Adrenal gland (tissue), 12 donors: ENCODE measurements around the gene NCOA6. TPM values are rescaled to one million over a fixed set of nuclear protein-coding genes. Genes with fewer than 3 reads are reported as not detected.

ENCODE experiments used
- DNase-seq, 7 donors: peaks; one replicate each; pipeline ENCODE4 v3.0.0-alpha.2; 2019 to 2020
- H3K27ac ChIP-seq, 5 donors: fragments of 200-600 bp; sonication (generic) in 4 of 5; 1 replicate in 3 of 5; 2 replicates in 2 of 5; pipeline versions ENCODE4 v1.5.1 to v1.8.0; 2016 to 2020; ENCODE audit warnings: mild to moderate bottlenecking in 1 of 5
- H3K27me3 ChIP-seq: fragments of 200-600 bp; 2 replicates; pipeline ENCODE4 v1.8.0; 2021
- H3K36me3 ChIP-seq, 2 donors: fragments of 200-600 bp; replicated peaks in 1 of 2; 1 replicate in 1 of 2; 2 replicates in 1 of 2; pipeline versions ENCODE4 v1.5.1 to v1.8.0; 2018 to 2022
- H3K4me1 ChIP-seq, 2 donors: fragments of 200-600 bp; replicated peaks in 1 of 2; 1 replicate in 1 of 2; 2 replicates in 1 of 2; pipeline versions ENCODE4 v1.5.1 to v1.8.0; 2018 to 2021
- H3K4me3 ChIP-seq, 4 donors: fragments of 200-600 bp; sonication (generic) in 3 of 4; one replicate each; pipeline ENCODE4 v1.5.1; 2016 to 2018
- H3K9me3 ChIP-seq, 3 donors: fragments of 200-600 bp; sonication (generic) in 1 of 3; replicated peaks in 1 of 3; 1 replicate in 2 of 3; 2 replicates in 1 of 3; pipeline versions ENCODE4 v1.5.1 to v1.8.0; 2016 to 2021
- POLR2A ChIP-seq, 2 donors: fragments of 450-650 bp; IDR thresholded peaks; one replicate each; pipeline ENCODE4 v1.6.1; 2017; ENCODE audit warnings: antibody characterized with exemption in 2 of 2, mild to moderate bottlenecking in 2 of 2, moderate library complexity in 1 of 2
- WGBS, 4 donors: extraction: QIAGEN DNeasy Blood & Tissue Kit in 2 of 4; methylation state at CpG; one replicate each; pipeline versions ENCODE4 v1.1.5 to v1.1.7; 2013 to 2017; 5-methylcytosine and 5-hydroxymethylcytosine counted together
- intact Hi-C, 2 donors: fragments of 100-400 bp; cut with DNase I; formaldehyde crosslinking; loops; one replicate each; pipeline versions ENCODE4 v1.14.1 to v1.15.0; 2022 to 2023
- polyA plus RNA-seq, 3 donors: library from polyadenylated mRNA; stranded (reverse); fragments of 200-250 nt in 2 of 3; fragments of 350-450 nt in 1 of 3; fragmentation: Illumina TruSeq in 1 of 3; extraction: RNeasy Lipid Tissue Mini Kit (QIAGEN cat#74804) in 1 of 3; gene quantifications; one replicate each; pipeline ENCODE4 v1.2.3, GENCODE V29; 2013 to 2014
- total RNA-seq, 9 donors: library from RNA; depleted of rRNA in 4 of 9; stranded (reverse); fragments of >200 nt in 4 of 9; fragments of 120-200 nt in 1 of 9; fragmentation: NEBNext Ultra II Directional in 1 of 9; extraction: Animal tissue kit (Norgen Biotek cat#: 25700) in 1 of 9; gene quantifications; one replicate each; pipeline versions ENCODE4 v1.1.0 to v1.2.4, GENCODE V29; 2013 to 2023
- TF ChIP-seq, protein P1 (sequence below), 6 experiments: fragments of 450-650 bp in 4 of 6; fragments of 200-600 bp in 2 of 6; sonication (generic) in 1 of 6; IDR thresholded peaks; 1 replicate in 5 of 6; 2 replicates in 1 of 6; pipeline versions ENCODE4 v1.5.1 to v1.8.0; 2016 to 2021; ENCODE audit warnings: antibody characterized with exemption in 6 of 6, mild to moderate bottlenecking in 2 of 6, moderate library complexity in 1 of 6
- donor health status: healthy with polysubstance abuse.
- donor health status: Bipolar disorder and iron deficiency.
- donor health status: DM: yes; HTN: yes; CAD: no.
- donor health status: DM: no; HTN: no; CAD: no.
- donor health status: DM: no; HTN: no; CAD: no.
- donor health status: DM: yes; HTN: yes; CAD: no.

Gene NCOA6
- total and polyA plus RNA-seq, 12 donors, result 12.2 to 58.2 (median 21.7) TPM

DNA sequence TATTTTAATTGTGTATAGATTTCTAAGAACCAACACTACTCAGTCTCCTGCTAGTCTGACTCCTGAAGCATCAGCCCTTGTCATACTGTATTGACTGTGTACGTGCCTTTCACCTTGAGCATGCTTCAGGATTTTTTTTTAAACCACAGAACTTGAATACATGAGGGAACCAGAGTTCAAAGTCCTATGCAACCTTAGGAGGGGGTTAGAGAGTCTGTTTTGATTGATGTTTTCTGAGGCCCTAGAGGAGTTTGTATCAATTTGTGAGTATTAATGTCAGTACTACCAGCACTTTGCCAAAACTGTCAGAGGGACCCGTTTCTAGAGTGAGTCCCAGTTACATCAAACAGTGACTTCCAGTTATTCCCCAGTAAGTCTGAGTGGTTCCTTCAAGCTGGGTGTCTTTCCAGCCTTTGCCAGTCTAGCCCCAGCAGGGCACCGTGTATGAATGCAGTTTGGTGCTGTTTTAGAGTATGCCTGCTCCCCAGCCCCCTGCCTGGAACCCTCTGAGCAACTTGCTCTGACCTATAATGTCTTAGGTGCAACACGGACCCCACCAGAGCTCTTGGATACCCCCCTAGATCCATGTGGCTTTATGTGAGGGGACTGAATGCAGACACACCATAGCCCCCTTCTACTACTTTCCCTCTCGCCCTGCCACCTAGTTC is 112.8 kb downstream of the NCOA6 start:
- no peak for TF ChIP-seq POLR2A (IDR thresholded peaks at IDR 0.05)
- WGBS, 4 donors, result 68 to 77% (median 72%) methylated on average over 5 of the region's 5 CpGs
- peaks cover 0 to 10% of the 10 kb centered on the region in 2 donors for H3K36me3 ChIP-seq
- no peaks in the 10 kb centered on the region for H3K27me3 ChIP-seq
- no peak overlapping the region for H3K4me3 ChIP-seq
- intact Hi-C loops, result no loop called here
- H3K4me1 ChIP-seq, result peaks cover 23 to 42% of the 10 kb centered on the region in 2 donors
- no peak for DNase-seq
- H3K9me3 ChIP-seq, result no peaks in the 10 kb centered on the region
- H3K27ac ChIP-seq, result peak overlapping the region in 4 of 5 donors; percentile 30 to 84 (median 66)

DNA sequence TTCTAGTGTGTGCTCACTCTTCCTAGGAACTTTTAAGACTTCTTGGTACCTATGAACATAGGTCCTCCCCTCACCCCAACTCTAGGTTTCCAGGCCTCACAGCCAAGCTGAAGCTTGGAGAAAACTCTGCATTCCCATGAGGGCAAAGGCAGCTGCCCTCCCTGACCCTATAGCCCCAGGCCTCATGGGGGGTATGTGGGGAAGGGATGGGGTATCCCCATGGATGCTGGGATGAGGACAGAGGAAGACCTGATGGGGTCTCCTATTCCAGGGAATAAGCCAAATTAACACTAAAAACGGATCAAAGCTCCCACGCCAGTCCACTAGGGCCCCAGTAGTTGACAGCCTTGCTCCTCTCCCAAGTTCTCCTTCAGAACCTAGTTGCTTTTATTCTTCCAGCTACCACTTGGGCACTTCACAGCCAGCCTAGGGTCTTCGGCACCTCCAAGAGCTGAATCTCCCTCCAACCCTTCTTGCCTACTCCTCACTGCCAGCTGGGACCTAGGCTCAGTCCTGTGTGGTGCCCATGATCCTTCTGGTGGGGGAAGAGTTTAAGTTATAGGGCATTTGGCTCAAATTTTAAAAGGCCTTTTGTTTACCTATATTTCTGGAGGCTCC is 113.5 kb downstream of the NCOA6 start:
- Histone ChIP-seq H3K4me3 (no peak overlapping the region), H3K36me3 (peaks cover 0 to 10% of the 10 kb centered on the region in 2 donors)
- intact Hi-C loops, result no loop called here

DNA sequence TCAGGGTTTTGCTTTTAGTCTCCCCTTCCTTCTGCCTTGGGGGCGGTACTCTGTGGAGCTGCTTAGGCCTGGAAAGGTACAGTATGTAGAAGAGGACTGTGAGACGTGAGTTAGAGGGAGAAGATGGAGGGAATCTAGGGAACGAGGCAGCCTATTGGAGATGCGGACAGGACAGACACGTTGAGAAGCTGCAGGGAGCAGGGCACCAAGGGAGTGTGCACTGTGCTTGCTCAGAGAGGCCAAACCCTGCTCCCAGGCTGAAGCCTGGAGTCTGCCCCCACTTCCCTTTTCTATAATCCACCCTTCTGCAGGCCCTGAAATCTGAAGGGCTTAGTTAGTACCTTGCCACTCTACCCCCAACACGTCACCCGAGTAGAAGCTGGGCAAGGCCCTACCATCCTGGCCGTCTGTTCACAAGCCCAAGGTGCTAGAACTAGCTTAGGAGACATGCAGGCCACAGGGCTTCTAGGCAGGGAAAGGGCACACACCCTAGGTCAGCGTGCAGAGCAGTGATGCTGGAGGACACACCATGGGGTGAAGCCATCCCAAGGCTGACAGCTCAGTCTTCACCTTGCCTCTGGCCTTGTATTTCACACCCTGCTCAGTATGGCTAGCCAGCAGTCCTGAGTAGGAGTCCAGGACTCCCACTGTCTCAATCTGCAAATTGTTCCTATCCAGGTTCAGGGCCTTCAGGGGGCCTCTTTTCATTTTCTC is 114.4 kb downstream of the NCOA6 start:
- no peak for TF ChIP-seq POLR2A (IDR thresholded peaks at IDR 0.05)
- TF ChIP-seq, protein P1, sequence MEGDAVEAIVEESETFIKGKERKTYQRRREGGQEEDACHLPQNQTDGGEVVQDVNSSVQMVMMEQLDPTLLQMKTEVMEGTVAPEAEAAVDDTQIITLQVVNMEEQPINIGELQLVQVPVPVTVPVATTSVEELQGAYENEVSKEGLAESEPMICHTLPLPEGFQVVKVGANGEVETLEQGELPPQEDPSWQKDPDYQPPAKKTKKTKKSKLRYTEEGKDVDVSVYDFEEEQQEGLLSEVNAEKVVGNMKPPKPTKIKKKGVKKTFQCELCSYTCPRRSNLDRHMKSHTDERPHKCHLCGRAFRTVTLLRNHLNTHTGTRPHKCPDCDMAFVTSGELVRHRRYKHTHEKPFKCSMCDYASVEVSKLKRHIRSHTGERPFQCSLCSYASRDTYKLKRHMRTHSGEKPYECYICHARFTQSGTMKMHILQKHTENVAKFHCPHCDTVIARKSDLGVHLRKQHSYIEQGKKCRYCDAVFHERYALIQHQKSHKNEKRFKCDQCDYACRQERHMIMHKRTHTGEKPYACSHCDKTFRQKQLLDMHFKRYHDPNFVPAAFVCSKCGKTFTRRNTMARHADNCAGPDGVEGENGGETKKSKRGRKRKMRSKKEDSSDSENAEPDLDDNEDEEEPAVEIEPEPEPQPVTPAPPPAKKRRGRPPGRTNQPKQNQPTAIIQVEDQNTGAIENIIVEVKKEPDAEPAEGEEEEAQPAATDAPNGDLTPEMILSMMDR (IDR thresholded peaks at IDR 0.05), result no peak
- Histone ChIP-seq H3K4me3 (no peak overlapping the region), H3K27me3 (no peaks in the 10 kb centered on the region), H3K9me3 (no peaks in the 10 kb centered on the region), H3K27ac (peak overlapping the region in 1 of 5 donors; percentile 15), H3K4me1 (peaks cover 23 to 48% of the 10 kb centered on the region in 2 donors), H3K36me3 (peaks cover 0 to 10% of the 10 kb centered on the region in 2 donors)
- intact Hi-C loops, result no loop called here
- 78 to 87% (median 84%) methylated on average over 6 to 9 of the region's 9 CpGs for WGBS, 4 donors
- no peak for DNase-seq

More for the DNA sequence above, 113.5 kb downstream of the NCOA6 start:
- 92 to 100% (median 98%) methylated on average over 3 of the region's 3 CpGs for WGBS, 4 donors
- DNase-seq, result no peak
- peaks cover 23 to 42% of the 10 kb centered on the region in 2 donors for H3K4me1 ChIP-seq
- TF ChIP-seq, protein P1 (IDR thresholded peaks at IDR 0.05), result no peak
- TF ChIP-seq POLR2A (IDR thresholded peaks at IDR 0.05), result no peak
- no peaks in the 10 kb centered on the region for H3K9me3 ChIP-seq
- peak overlapping the region in 1 of 5 donors; percentile 66 for H3K27ac ChIP-seq
- H3K27me3 ChIP-seq, result no peaks in the 10 kb centered on the region

DNA sequence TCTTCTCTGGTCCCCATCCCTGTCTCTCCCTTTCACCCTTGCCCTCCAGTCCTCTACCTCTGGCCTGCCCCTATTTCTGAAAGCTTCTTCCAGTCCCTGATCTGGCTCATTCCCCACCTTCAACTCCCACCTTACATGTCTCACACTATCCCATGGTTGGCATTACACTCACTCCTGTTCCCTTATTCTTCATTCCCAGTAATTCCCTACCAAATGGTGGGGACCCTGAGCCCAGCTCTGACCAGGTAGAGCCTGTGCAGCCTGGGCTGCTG is 114.9 kb downstream of the NCOA6 start:
- Histone ChIP-seq H3K27me3 (no peaks in the 10 kb centered on the region), H3K4me1 (peaks cover 27 to 53% of the 10 kb centered on the region in 2 donors), H3K36me3 (peaks cover 0 to 10% of the 10 kb centered on the region in 2 donors), H3K27ac (peak overlapping the region in 1 of 5 donors; percentile 91), H3K4me3 (peak overlapping the region in 2 of 4 donors; percentile 59 to 92), H3K9me3 (no peaks in the 10 kb centered on the region)
- TF ChIP-seq, protein P1 (IDR thresholded peaks at IDR 0.05), result no peak
- no peak for TF ChIP-seq POLR2A (IDR thresholded peaks at IDR 0.05)
- no peak for DNase-seq
- intact Hi-C loops, result no loop called here
